ENCODE results near the gene SH3BGRL2. TPM values are rescaled to one million over a fixed set of nuclear protein-coding genes. Genes with fewer than 3 reads are reported as not detected.

The SH3BGRL2 gene
- total RNA-seq, 1 experiment from 2014 or later, result 5.2 TPM

- ChIA-PET RAD21 (ENCODE audit: low non-redundant PET in 1 of 2, low total read pairs in 2 of 2, uncharacterized antibody in 2 of 2, unreplicated experiment in 2 of 2) (no interaction called here), CTCF (no interaction called here), POLR2A (no interaction called here)
- TF ChIP-seq ZNF274 (IDR thresholded peaks at IDR 0.05; ENCODE audit: low read depth, low read length) (no peak), SRF (IDR thresholded peaks at IDR 0.05; ENCODE audit: low read depth) (no peak), REST (IDR thresholded peaks at IDR 0.05; ENCODE audit: low read depth) (no peak), JUND (IDR thresholded peaks at IDR 0.05) (no peak), SIN3A (IDR thresholded peaks at IDR 0.05; ENCODE audit: low read depth) (no peak), ATF3 (IDR thresholded peaks at IDR 0.05) (no peak), POLR2A (IDR thresholded peaks at IDR 0.05; ENCODE audit: borderline replicate concordance, extremely low read depth, insufficient read depth, insufficient read length) (no peak), ELF1 (IDR thresholded peaks at IDR 0.05; ENCODE audit: borderline replicate concordance, low read depth) (no peak)
- H3K9ac ChIP-seq (ENCODE audit: low read length), result no peak overlapping the region
- no peaks in the 10 kb centered on the region for H3K9me2 ChIP-seq (ENCODE audit: insufficient read depth)
- DNase-seq (ENCODE audit: low read depth, low spot score) (no peak), ATAC-seq (no peak)
- no peaks in the 10 kb centered on the region for H3K79me2 ChIP-seq (ENCODE audit: insufficient read depth, low read length)
- no TSS peak for BruUV-seq (replicated peaks)
- H3K27ac ChIP-seq (ENCODE audit: low read depth, low read length), result no peak overlapping the region
- H2AFZ ChIP-seq (ENCODE audit: low read depth, low read length, poor library complexity, severe bottlenecking), result no peak overlapping the region
- H3K36me3 ChIP-seq (ENCODE audit: control insufficient read depth in 1 of 2, insufficient read depth in 2 of 2, low read length in 2 of 2), result no peaks in the 10 kb centered on the region
- intact Hi-C loops (cut with micrococcal nuclease), result no loop called here
- H3K27me3 ChIP-seq (ENCODE audit: insufficient read depth, low read length), result no peaks in the 10 kb centered on the region
- H3K4me1 ChIP-seq (ENCODE audit: control insufficient read depth in 1 of 2, insufficient read depth in 2 of 2, low read length in 2 of 2), result peaks cover 0 to 4% of the 10 kb centered on the region in 2 experiments; a peak in 1 of 4 replicates
- H3K9me3 ChIP-seq (ENCODE audit: control insufficient read depth in 1 of 2, insufficient read depth in 1 of 2, low read depth in 1 of 2, low read length in 2 of 2), result no peaks in the 10 kb centered on the region
- no peak overlapping the region for H3K4me2 ChIP-seq (ENCODE audit: low read length)
- H3K4me3 ChIP-seq (replicated peaks in 1 of 2; ENCODE audit: low read depth in 1 of 2, low read length in 2 of 2), result no peak overlapping the region
- H4K20me1 ChIP-seq (ENCODE audit: insufficient read depth), result no peaks in the 10 kb centered on the region
These were observed 87.5 kb downstream of the SH3BGRL2 start for GRCh38 chr6:79718509-79719247.

All from HCT116 (cell line).